Limb (tissue), 2 donors: ENCODE measurements around the gene AIG1.

ENCODE experiments used
- DNase-seq, 2 donors: peaks; one replicate each; pipeline ENCODE4 v3.0.0-alpha.2; 2016; ENCODE audit errors: extremely low spot score in 2 of 2

Gene AIG1

GRCh38 chr6:143195349-143195845 is 134.7 kb downstream of the AIG1 start:
- DNase-seq, result no peak

GRCh38 chr6:143196525-143197225 is 136.0 kb downstream of the AIG1 start:
- DNase-seq, result peak; percentile 47 to 64

- no peak for DNase-seq
Observed at GRCh38 chr6:143197377-143197776, 136.7 kb downstream of the AIG1 start.

- DNase-seq, result no peak
Observed at GRCh38 chr6:143198312-143198711, 137.6 kb downstream of the AIG1 start.

GRCh38 chr6:143199291-143199690 is 138.6 kb downstream of the AIG1 start:
- no peak for DNase-seq

- DNase-seq, result no peak
Observed at GRCh38 chr6:143200167-143200770, 139.6 kb downstream of the AIG1 start.

DNA sequence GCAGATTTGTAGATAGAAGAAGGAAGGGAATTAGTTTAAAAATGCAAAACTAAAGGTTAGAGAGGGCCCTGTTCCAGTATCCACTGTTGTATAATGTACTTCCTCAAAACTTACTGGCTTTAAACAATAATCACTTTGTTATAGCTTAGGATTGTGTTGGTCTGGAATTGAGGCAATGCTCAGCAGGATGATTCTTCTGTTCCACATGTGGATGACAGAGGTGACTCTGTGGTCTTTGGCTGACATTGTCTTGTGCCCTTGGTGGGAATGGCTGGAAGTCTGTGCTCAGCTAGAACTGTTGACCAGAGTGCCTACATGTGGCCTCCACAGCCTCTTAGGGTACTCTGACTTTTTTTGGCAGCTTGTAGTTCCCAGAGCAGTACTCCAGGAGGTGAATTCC is 143.4 kb downstream of the AIG1 start:
- no peak for DNase-seq

DNA sequence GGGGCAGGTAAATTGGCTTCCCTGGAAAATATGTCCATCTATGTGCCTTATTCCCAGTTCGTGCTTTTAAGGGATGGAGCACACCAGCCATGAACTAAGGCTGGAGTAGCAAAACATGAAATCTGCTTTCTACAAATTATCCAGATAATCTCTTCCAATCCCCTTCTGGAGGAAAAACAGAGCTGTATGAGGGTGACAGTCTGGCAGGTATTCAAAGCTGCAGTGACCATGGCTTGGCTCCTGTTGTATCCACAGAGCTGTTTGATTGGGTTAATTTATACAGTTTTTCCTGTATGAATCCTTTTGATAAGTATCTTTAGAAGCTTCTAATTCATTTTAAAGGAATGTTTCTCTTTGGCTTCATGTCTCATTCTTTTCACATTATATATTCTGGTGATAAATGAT is 144.4 kb downstream of the AIG1 start:
- DNase-seq, result no peak

DNA sequence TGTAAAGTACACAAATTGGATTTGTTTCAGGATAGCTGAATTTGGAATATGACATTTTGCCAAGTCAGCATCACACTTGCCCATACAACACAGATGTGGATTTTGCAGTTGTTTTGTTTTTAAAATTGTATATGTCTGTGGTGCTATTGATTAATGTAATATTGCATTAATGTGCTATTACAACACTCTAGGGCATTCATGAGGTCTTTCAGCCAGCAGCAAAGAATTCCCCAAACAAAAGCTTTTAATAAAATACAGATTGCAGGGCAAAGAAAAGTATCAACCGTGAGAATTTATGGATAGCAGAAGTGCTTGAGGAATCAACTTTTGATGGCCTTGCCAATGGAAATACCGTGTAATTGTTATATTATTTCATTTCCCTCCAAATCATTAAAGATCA is 144.9 kb downstream of the AIG1 start:
- DNase-seq, result no peak

DNA sequence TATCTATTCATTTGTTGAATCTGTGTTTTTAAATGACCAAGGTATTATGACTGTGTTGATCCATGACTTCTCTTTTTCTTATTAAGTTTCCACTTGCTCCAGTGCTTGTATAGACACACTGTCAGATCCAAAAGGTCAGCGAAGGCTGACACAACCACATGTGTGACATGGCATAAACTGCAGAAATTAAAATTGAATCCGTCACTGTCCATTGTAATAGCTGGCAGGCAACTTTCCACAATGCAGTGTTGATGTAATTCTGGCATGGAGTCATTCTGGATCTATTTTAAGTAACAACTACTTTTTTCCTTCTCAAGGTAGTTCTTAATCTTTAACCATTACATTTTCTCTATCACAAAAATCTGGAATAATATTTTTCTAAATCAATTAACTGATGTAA is 145.3 kb downstream of the AIG1 start:
- DNase-seq, result no peak

DNA sequence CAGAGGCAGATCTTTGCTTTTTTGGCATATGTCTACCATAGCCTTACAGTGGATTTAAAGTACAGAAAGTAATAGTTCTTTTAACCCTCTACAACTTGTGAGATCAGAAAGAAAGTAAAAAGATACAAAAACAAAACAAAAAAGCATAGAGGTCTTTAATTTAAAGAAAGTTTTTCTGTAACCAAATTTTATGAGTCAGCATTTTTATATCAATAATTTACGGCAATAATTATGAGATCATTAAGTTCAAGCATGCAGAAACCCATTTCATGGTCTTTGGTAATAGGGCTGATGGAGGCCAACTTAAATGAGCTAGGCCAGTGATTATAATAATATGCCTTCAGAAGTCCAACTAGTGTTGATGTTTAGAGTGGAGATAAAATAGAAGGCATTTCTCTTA is 145.9 kb downstream of the AIG1 start:
- no peak for DNase-seq

DNA sequence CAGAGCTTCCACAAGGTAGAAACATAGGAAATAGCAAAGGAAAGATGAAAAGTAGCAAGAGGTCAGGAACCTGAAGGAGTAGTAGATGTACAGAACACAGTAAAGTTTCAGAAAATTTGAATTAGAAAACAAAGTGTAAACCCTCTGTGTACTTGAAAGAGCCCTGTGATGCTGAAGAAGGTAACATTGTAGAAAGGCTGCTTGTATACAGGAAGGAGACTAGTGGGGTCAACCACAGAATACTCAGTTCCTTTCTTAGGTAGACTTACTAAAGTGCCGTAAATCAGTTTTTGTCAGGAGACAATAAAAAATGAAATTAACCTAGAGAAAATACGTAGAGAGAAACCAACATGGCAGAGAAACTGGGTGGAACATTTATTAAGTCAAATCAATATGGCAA is 149.7 kb downstream of the AIG1 start:
- DNase-seq, result no peak

DNA sequence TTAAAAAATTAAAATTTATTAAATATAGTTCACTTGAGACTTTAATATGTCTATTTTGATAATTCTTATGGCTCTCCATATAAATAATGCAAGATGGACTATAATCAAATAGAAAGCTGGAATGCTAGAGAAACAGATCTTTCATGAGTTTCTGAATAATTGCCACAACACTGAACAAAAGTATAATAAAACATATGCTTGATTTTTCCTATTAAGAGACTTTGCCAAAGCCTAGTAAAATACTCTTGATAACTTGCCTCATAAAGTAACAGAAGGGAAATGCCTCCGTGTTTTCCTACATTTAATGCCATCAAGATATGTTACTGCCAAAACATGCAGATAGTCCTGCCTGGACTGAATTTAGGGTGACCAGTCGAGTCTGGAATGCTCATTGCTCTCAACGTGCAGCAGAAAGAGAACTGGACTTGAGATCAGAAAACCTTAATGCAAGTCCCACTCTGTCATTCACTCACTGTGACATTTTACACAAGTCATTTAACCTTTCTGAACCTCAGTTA is 153.2 kb downstream of the AIG1 start:
- no peak for DNase-seq

- no peak for DNase-seq
Observed at GRCh38 chr6:143215363-143215762, 154.7 kb downstream of the AIG1 start.

GRCh38 chr6:143215771-143216170 is 155.1 kb downstream of the AIG1 start:
- no peak for DNase-seq

GRCh38 chr6:143218233-143218632 is 157.5 kb downstream of the AIG1 start:
- DNase-seq, result no peak

GRCh38 chr6:143221698-143222097 is 161.0 kb downstream of the AIG1 start:
- no peak for DNase-seq

- DNase-seq, result no peak
Observed at GRCh38 chr6:143222310-143222709, 161.6 kb downstream of the AIG1 start.

GRCh38 chr6:143222801-143223231 is 162.1 kb downstream of the AIG1 start:
- peak in 1 of 2 donors; percentile 71 for DNase-seq

DNA sequence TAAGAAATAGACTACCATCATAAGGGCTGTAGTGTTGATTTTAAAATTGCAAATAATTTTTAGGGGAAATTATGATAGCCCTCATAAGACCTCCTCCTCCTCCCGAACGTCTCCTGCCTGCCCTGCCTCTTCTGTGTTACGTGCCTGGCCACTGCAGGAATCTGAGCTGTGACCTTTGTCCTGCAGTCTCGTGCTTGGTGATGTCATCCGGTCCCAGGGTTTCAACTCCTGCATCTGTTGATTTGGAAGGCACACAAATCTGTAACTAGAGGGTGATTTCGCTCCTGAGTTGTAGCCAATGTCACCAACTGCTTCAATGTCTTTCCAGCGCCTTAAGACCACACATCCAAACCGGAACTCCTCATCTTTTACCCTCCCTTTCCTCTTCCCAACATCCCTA is 163.2 kb downstream of the AIG1 start:
- DNase-seq, result no peak

DNA sequence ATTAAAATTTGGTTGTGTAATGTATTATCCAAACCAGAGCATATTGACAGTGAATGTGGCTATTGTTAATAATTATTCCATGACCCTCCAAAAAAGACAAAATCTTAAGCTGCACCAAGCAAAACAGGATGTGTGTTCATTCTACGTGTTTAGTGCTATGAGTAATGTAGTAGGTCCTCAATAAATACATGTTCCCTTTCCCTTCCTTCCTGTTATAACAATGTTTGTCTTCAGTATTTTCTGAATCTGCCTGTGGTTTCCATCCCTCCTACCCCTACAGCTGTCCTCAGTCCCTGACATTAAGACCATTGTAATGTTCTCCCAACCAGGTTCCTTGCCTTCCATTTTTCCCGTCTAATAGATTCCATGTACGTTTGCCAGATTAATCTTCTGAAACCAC is 163.8 kb downstream of the AIG1 start:
- DNase-seq, result no peak

DNA sequence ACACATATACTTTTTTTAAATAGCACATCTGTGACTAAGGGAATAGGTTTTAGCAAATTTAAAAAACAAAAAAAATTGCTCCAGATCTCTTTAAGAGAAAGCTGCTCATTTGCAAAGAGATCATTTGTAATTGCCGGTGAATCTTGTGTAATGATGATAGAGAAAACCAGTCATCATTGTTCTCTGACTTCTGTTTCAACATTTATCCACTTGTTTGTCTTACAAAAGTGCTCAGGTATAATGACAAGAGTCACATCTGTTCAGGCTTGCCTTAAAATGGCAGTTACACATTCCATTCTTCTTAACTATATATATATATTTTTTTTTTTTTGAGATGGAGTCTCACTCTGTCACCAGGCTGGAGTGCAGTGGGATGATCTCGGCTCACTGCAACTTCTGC is 165.2 kb downstream of the AIG1 start:
- no peak for DNase-seq

DNA sequence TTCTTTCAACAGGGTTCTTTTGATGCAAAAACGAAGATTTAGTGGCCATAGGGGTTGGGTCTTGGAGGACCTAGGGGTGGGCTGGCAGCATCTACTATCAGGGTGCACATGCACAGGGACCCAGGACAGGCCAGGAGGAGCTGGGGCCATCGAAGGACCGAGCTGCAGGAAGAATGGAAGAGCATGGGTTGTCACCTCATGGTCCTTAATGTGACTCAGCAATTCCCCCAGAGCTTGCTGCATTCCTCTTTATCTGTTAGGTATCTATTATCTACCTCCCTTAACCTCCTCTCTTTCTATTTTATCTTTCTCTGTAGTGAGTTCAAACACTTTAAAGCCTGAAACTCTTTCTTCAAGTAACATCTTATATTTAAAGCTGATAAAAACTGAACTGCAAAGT is 167.0 kb downstream of the AIG1 start:
- DNase-seq, result no peak
